Keratinocyte (primary cell): ENCODE results near the gene FBXO30. TPM values are rescaled to one million over a fixed set of nuclear protein-coding genes. Genes with fewer than 3 reads are reported as not detected.

Experiments used
- DNase-seq: peaks from one replicate; pipeline ENCODE4 v3.0.0-alpha.2; 2011; ENCODE audit warnings: low read depth, missing footprints, low spot score
- FAIRE-seq: peaks from 2 replicates; lab custom pipeline; 2011; peaks lifted over from hg19 to GRCh38; lab: Jason Lieb, UNC
- H2AFZ ChIP-seq: 2 replicates; pipeline ENCODE4 v1.6.0; 2012; ENCODE audit warnings: low read length, control low read depth, inconsistent platforms; ENCODE audit not compliant: control insufficient read depth
- H3K27ac ChIP-seq: 2 replicates; pipeline ENCODE4 v1.5.1; 2011; ENCODE audit warnings: low read length; ENCODE audit not compliant: control insufficient read depth, insufficient read depth
- H3K27me3 ChIP-seq: 3 replicates; pipeline ENCODE4 v1.6.0; 2011; ENCODE audit warnings: low read length; ENCODE audit not compliant: control insufficient read depth, insufficient read depth; ENCODE audit errors: extremely low read depth
- H3K36me3 ChIP-seq, 2 experiments: 2 replicates in 1 of 2; 3 replicates in 1 of 2; pipeline ENCODE4 v1.5.1; 2011; ENCODE audit warnings: low read length in 2 of 2, mild to moderate bottlenecking in 1 of 2; ENCODE audit not compliant: control insufficient read depth in 2 of 2, insufficient read depth in 2 of 2; ENCODE audit errors: extremely low read depth in 1 of 2
- H3K4me1 ChIP-seq: 3 replicates; pipeline ENCODE4 v1.5.1; 2011; ENCODE audit warnings: low read length; ENCODE audit not compliant: control insufficient read depth, insufficient read depth; ENCODE audit errors: extremely low read depth
- H3K4me2 ChIP-seq: 3 replicates; pipeline ENCODE4 v1.6.0; 2011; ENCODE audit warnings: low read depth, low read length; ENCODE audit not compliant: control insufficient read depth, insufficient read depth; ENCODE audit errors: extremely low read depth
- H3K4me3 ChIP-seq, 3 experiments: fragments of 200-600 bp in 1 of 3; sonication (generic) in 1 of 3; 2 replicates in 2 of 3; 3 replicates in 1 of 3; pipeline ENCODE4 v1.5.1; 2011 to 2016; ENCODE audit warnings: low read length in 3 of 3, mild to moderate bottlenecking in 3 of 3, control low read depth in 2 of 3, inconsistent platforms in 1 of 3, low read depth in 1 of 3, mixed read lengths in 1 of 3, mixed run types in 1 of 3, moderate library complexity in 1 of 3; ENCODE audit not compliant: control insufficient read depth in 2 of 3, insufficient read depth in 2 of 3; ENCODE audit errors: extremely low read depth in 1 of 3
- H3K79me2 ChIP-seq: 2 replicates; pipeline ENCODE4 v1.6.0; 2012; ENCODE audit warnings: low read length; ENCODE audit not compliant: control insufficient read depth, insufficient read depth
- H3K9ac ChIP-seq: 3 replicates; pipeline ENCODE4 v1.6.0; 2011; ENCODE audit warnings: low read length; ENCODE audit not compliant: control insufficient read depth, insufficient read depth; ENCODE audit errors: extremely low read depth
- H3K9me1 ChIP-seq: 3 replicates; pipeline ENCODE4 v1.6.0; 2011; ENCODE audit warnings: low read length; ENCODE audit not compliant: control insufficient read depth, insufficient read depth; ENCODE audit errors: extremely low read depth
- H3K9me3 ChIP-seq: 2 replicates; pipeline ENCODE4 v1.5.1; 2012; ENCODE audit warnings: low read depth, low read length; ENCODE audit not compliant: control insufficient read depth
- H4K20me1 ChIP-seq: 3 replicates; pipeline ENCODE4 v1.6.0; 2011; ENCODE audit warnings: low read length; ENCODE audit not compliant: control insufficient read depth, insufficient read depth; ENCODE audit errors: extremely low read depth
- EZH2 ChIP-seq: IDR thresholded peaks from one replicate; pipeline ENCODE4 v1.6.1; 2012; ENCODE audit warnings: inconsistent platforms, mild to moderate bottlenecking, low read length, moderate library complexity
- dilution Hi-C: fragments of 300-500 bp; cut with MboI; formaldehyde crosslinking; loops from one replicate; pipeline ENCODE4 v1.7.0; 2020; ENCODE audit warnings: low sequenced_read_pairs; ENCODE audit not compliant: extremely low pct_ligation_motif_present
- polyA plus RNA-seq, 5 experiments: library from polyadenylated mRNA; depleted of rRNA in 3 of 5; stranded (reverse) in 3 of 5; stranded (forward) in 1 of 5; unstranded in 1 of 5; fragments of >200 nt; gene quantifications; 1 replicate in 1 of 5; 2 replicates in 3 of 5; 3 replicates in 1 of 5; pipeline versions ENCODE4 v1.2.1 to v1.2.3, GENCODE V29; 2011 to 2012; ENCODE audit warnings: missing spikeins in 2 of 5, low read depth in 1 of 5, low replicate concordance in 1 of 5
- TF ChIP-seq, protein P1 (sequence below), 3 experiments: IDR thresholded peaks in 1 of 3; conservative IDR thresholded peaks in 1 of 3; optimal IDR thresholded peaks in 1 of 3; 2 replicates in 2 of 3; 3 replicates in 1 of 3; pipeline versions ENCODE3 to v1.5.1; 2011; ENCODE audit warnings: low read length in 3 of 3, mild to moderate bottlenecking in 3 of 3, moderate library complexity in 2 of 3, control low read depth in 1 of 3, inconsistent platforms in 1 of 3; ENCODE audit not compliant: insufficient read depth in 2 of 3; ENCODE audit errors: extremely low read depth in 1 of 3

FBXO30 gene
- polyA plus RNA-seq, 1 donor (not counting 4 experiments of a cell fraction or from before 2014, with no cell fraction given): 6.4 TPM

DNA sequence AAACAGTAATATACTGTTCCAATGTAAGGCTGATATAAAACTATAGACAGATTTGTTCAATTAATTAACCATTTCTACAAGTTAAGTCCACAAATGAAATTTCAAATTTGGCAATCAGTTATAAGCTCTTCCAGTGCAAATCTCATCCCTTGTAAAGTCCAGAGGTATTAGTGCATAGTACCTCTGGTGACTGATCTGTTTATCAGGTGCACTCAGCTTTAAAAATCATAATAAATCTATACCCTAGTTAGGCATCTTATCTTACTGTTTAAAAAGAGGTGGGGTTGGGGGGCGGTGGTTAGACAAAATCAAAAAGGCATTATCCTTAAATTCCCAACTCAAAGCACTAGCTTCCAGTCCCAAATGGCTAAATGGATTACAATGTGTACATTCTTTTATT is 2.9 kb downstream of the FBXO30 start:
- H3K4me3 ChIP-seq: no peak overlapping the region
- no peaks in the 10 kb centered on the region for H3K27me3 ChIP-seq
- no peak overlapping the region for H2AFZ ChIP-seq
- no peak for FAIRE-seq
- H3K36me3 ChIP-seq: no peaks in the 10 kb centered on the region
- H3K9me1 ChIP-seq: peaks cover 2% of the 10 kb centered on the region
- H3K27ac ChIP-seq: no peak overlapping the region
- H3K9me3 ChIP-seq: no peaks in the 10 kb centered on the region
- TF ChIP-seq, protein P1, sequence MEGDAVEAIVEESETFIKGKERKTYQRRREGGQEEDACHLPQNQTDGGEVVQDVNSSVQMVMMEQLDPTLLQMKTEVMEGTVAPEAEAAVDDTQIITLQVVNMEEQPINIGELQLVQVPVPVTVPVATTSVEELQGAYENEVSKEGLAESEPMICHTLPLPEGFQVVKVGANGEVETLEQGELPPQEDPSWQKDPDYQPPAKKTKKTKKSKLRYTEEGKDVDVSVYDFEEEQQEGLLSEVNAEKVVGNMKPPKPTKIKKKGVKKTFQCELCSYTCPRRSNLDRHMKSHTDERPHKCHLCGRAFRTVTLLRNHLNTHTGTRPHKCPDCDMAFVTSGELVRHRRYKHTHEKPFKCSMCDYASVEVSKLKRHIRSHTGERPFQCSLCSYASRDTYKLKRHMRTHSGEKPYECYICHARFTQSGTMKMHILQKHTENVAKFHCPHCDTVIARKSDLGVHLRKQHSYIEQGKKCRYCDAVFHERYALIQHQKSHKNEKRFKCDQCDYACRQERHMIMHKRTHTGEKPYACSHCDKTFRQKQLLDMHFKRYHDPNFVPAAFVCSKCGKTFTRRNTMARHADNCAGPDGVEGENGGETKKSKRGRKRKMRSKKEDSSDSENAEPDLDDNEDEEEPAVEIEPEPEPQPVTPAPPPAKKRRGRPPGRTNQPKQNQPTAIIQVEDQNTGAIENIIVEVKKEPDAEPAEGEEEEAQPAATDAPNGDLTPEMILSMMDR (optimal IDR thresholded peaks at IDR 0.05 in 1 of 3, IDR thresholded peaks at IDR 0.05 in 1 of 3, conservative IDR thresholded peaks at IDR 0.05 in 1 of 3; ENCODE audit: extremely low read depth in 1 of 3, insufficient read depth in 2 of 3, low read length in 3 of 3): no peak
- TF ChIP-seq EZH2: no peak
- H3K9ac ChIP-seq: no peak overlapping the region
- H3K79me2 ChIP-seq: peaks cover 68% of the 10 kb centered on the region
- dilution Hi-C loops: no loop called here
- no peak for DNase-seq
- H4K20me1 ChIP-seq: peaks cover 6% of the 10 kb centered on the region
- peaks cover 9% of the 10 kb centered on the region for H3K4me1 ChIP-seq
- no peak overlapping the region for H3K4me2 ChIP-seq

DNA sequence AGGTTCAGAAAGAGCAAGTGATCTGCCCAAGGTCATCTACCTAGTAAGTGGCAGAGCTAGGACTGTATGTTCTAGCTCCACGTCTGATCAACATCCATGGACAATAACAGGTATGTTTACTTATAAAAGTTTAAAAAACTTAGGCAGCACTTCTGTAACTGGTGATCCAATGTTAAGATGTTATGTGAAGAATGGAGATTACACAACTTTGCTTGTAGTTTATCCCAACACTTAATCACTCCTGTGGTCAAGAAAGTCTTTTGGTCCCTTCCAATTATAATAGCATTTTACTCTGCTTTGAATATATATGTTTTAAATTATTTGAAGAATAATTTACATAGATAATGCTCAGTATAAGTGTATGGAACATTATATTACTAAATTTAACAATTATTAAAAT is 4.8 kb downstream of the FBXO30 start:
- Histone ChIP-seq H3K36me3 (peaks cover 5 to 11% of the 10 kb centered on the region in 2 experiments), H3K4me2 (no peak overlapping the region), H3K9me1 (peaks cover 2% of the 10 kb centered on the region), H2AFZ (no peak overlapping the region), H4K20me1 (peaks cover 6% of the 10 kb centered on the region), H3K27me3 (no peaks in the 10 kb centered on the region), H3K9me3 (no peaks in the 10 kb centered on the region), H3K4me3 (no peak overlapping the region), H3K27ac (no peak overlapping the region), H3K4me1 (peaks cover 6% of the 10 kb centered on the region), H3K9ac (no peak overlapping the region), H3K79me2 (peaks cover 79% of the 10 kb centered on the region)
- dilution Hi-C loops: no loop called here
- DNase-seq (no peak), FAIRE-seq (no peak)
- no peak for TF ChIP-seq EZH2
- TF ChIP-seq, protein P1 (optimal IDR thresholded peaks at IDR 0.05 in 1 of 3, IDR thresholded peaks at IDR 0.05 in 1 of 3, conservative IDR thresholded peaks at IDR 0.05 in 1 of 3; ENCODE audit: extremely low read depth in 1 of 3, insufficient read depth in 2 of 3, low read length in 3 of 3): no peak
